ENCODE measurements around the gene TLCD5.

GRCh38 chr11:120281143-120281795 is 43.8 kb upstream of the TLCD5 start:
- TF ChIP-seq CTCF (conservative IDR thresholded peaks at IDR 0.05): no peak
- no peak for TF ChIP-seq EZH2 (IDR thresholded peaks at IDR 0.05; ENCODE audit: low read depth)
